A549 (cell line): ENCODE data around the gene RPS6KA4. TPM values are rescaled to one million over a fixed set of nuclear protein-coding genes. Genes with fewer than 3 reads are reported as not detected.

Source experiments
- ATAC-seq, 2 experiments: fragments of 200-7000 bp in 1 of 2; fragments of >200 bp in 1 of 2; cut with Nextera tagmentation in 1 of 2; cut with Tn5 transposase in 1 of 2; 3 replicates each; pipeline versions ENCODE4 v1.8.0 to v1.9.1; 2018 to 2020; ENCODE audit warnings: mild to moderate bottlenecking in 1 of 2, moderate library complexity in 1 of 2
- CTCF ChIA-PET: fragments of 300-600 bp; sonication (Branson Sonifier 250); formaldehyde crosslinking; extraction: SDS; loops from one replicate; lab custom pipeline; 2021; ENCODE audit warnings: antibody characterized with exemption, inconsistent platforms; lab: Yijun Ruan, JAX
- POLR2A ChIA-PET: fragments of 350-600 bp; formaldehyde crosslinking; extraction: SDS; loops from one replicate; lab custom pipeline; 2021; ENCODE audit warnings: antibody characterized with exemption, inconsistent platforms; lab: Yijun Ruan, JAX
- DNase-seq, 2 experiments: peaks; one replicate each; pipeline versions ENCODE4 v3.0.0 to v3.0.0-alpha.2; 2011 to 2016; ENCODE audit warnings: low read depth in 1 of 2, low spot score in 1 of 2
- FAIRE-seq: peaks from 2 replicates; lab custom pipeline; 2011; peaks lifted over from hg19 to GRCh38; lab: Jason Lieb, UNC
- H3K27ac ChIP-seq, 2 experiments: fragments of >200 bp; sonication (Bioruptor Twin); formaldehyde crosslinking; 3 replicates each; pipeline ENCODE4 v1.5.1; 2016 to 2017
- H3K4me1 ChIP-seq: fragments of >200 bp; sonication (Bioruptor Twin); formaldehyde crosslinking; 3 replicates; pipeline ENCODE4 v1.6.1; 2016
- H3K4me2 ChIP-seq: fragments of >200 bp; sonication (Bioruptor Twin); formaldehyde crosslinking; 3 replicates; pipeline ENCODE4 v1.6.1; 2016
- H3K4me3 ChIP-seq: fragments of >200 bp; sonication (Bioruptor Twin); formaldehyde crosslinking; 3 replicates; pipeline ENCODE4 v1.5.1; 2016
- H3K9me3 ChIP-seq: fragments of >200 bp; sonication (Bioruptor Twin); formaldehyde crosslinking; 3 replicates; pipeline ENCODE4 v1.6.1; 2016
- BHLHE40 ChIP-seq: IDR thresholded peaks from 2 replicates; pipeline ENCODE4 v1.6.1; 2012; ENCODE audit warnings: low read depth, low read length, inconsistent platforms
- CHD2 ChIP-seq: fragments of 150-350 bp; IDR thresholded peaks from 2 replicates; pipeline ENCODE4 v1.6.1; 2014; ENCODE audit warnings: low read length; ENCODE audit not compliant: partially characterized antibody
- CHD4 ChIP-seq: fragments of 200-600 bp; sonication (generic); IDR thresholded peaks from 2 replicates; pipeline ENCODE4 v1.6.1; 2016; ENCODE audit warnings: antibody characterized with exemption, mild to moderate bottlenecking, borderline replicate concordance
- CTCF ChIP-seq: fragments of >200 bp; sonication (Bioruptor Twin); formaldehyde crosslinking; IDR thresholded peaks from 3 replicates; pipeline ENCODE4 v1.5.1; 2016
- EP300 ChIP-seq, 2 experiments: fragments of >200 bp; sonication (Bioruptor Twin); formaldehyde crosslinking; IDR thresholded peaks; 2 replicates in 1 of 2; 3 replicates in 1 of 2; pipeline ENCODE4 v1.6.1; 2016 to 2017
- FOSB ChIP-seq: fragments of 250-450 bp; sonication (Bioruptor Pico); IDR thresholded peaks from 2 replicates; pipeline ENCODE4 v1.5.0; 2020; ENCODE audit warnings: mild to moderate bottlenecking, moderate library complexity
- FOSL2 ChIP-seq, 2 experiments: fragments of 450-650 bp in 1 of 2; fragments of >200 bp in 1 of 2; sonication (Bioruptor Twin) in 1 of 2; formaldehyde crosslinking; IDR thresholded peaks; 2 replicates each; pipeline versions ENCODE4 v1.5.0 to v1.6.1; 2016 to 2020; ENCODE audit warnings: mild to moderate bottlenecking in 1 of 2, moderate library complexity in 1 of 2
- FOXS1 ChIP-seq: fragments of 250-450 bp; sonication (Bioruptor Pico); IDR thresholded peaks from 2 replicates; pipeline ENCODE4 v1.5.0; 2020; ENCODE audit warnings: mild to moderate bottlenecking, moderate library complexity
- GATA3 ChIP-seq: IDR thresholded peaks from 2 replicates; pipeline ENCODE4 v1.6.1; 2012; ENCODE audit warnings: borderline replicate concordance
- HDAC2 ChIP-seq: fragments of 200-600 bp; sonication (generic); IDR thresholded peaks from 2 replicates; pipeline ENCODE4 v1.6.1; 2016
- HES2 ChIP-seq: fragments of >200 bp; sonication (Bioruptor Twin); formaldehyde crosslinking; IDR thresholded peaks from 2 replicates; pipeline ENCODE4 v1.6.1; 2016
- HOXA7 ChIP-seq: fragments of 250-450 bp; sonication (Bioruptor Pico); IDR thresholded peaks from 2 replicates; pipeline ENCODE4 v1.5.0; 2020; ENCODE audit warnings: mild to moderate bottlenecking, moderate library complexity
- HOXB13 ChIP-seq: fragments of 250-450 bp; sonication (Bioruptor Pico); IDR thresholded peaks from 2 replicates; pipeline ENCODE4 v1.5.0; 2020; ENCODE audit warnings: low read depth, mild to moderate bottlenecking, moderate library complexity
- HOXB5 ChIP-seq: fragments of 250-450 bp; sonication (Bioruptor Pico); IDR thresholded peaks from 2 replicates; pipeline ENCODE4 v1.5.0; 2020; ENCODE audit warnings: mild to moderate bottlenecking, moderate library complexity
- JUNB ChIP-seq: fragments of >200 bp; sonication (Bioruptor Twin); formaldehyde crosslinking; IDR thresholded peaks from 2 replicates; pipeline ENCODE4 v1.6.1; 2016
- KDM1A ChIP-seq: fragments of 200-600 bp; sonication (generic); IDR thresholded peaks from 2 replicates; pipeline ENCODE4 v1.6.1; 2016; ENCODE audit warnings: low read depth, mild to moderate bottlenecking
- MAX ChIP-seq: IDR thresholded peaks from 2 replicates; pipeline ENCODE4 v1.6.1; 2012
- MYC ChIP-seq: IDR thresholded peaks from 2 replicates; pipeline ENCODE4 v1.6.1; 2012; ENCODE audit warnings: mild to moderate bottlenecking, inconsistent platforms, low read length, improper control_type of control experiment, borderline replicate concordance
- NPAS2 ChIP-seq: fragments of 250-450 bp; sonication (Bioruptor Pico); IDR thresholded peaks from 2 replicates; pipeline ENCODE4 v1.8.0; 2022; ENCODE audit warnings: mild to moderate bottlenecking, moderate library complexity, borderline replicate concordance
- PBX3 ChIP-seq: IDR thresholded peaks from 2 replicates; pipeline ENCODE4 v1.6.1; 2012
- POLR2A ChIP-seq: IDR thresholded peaks from 2 replicates; pipeline ENCODE4 v1.6.1; 2012; ENCODE audit warnings: mild to moderate bottlenecking, low read length
- POLR2AphosphoS2 ChIP-seq: conservative IDR thresholded peaks from 2 replicates; pipeline ENCODE4 v1.6.1; 2012; ENCODE audit warnings: low read length, improper control_type of control experiment, inconsistent platforms
- RAD21 ChIP-seq, 2 experiments: fragments of >200 bp in 1 of 2; sonication (Bioruptor Twin) in 1 of 2; formaldehyde crosslinking in 1 of 2; IDR thresholded peaks in 1 of 2; conservative IDR thresholded peaks in 1 of 2; 2 replicates in 1 of 2; 3 replicates in 1 of 2; pipeline ENCODE4 v1.6.1; 2012 to 2018; ENCODE audit warnings: inconsistent platforms in 1 of 2
- RCOR1 ChIP-seq: fragments of 150-350 bp; IDR thresholded peaks from 2 replicates; pipeline ENCODE4 v1.6.1; 2014; ENCODE audit warnings: antibody characterized with exemption, low read length, low read depth
- SMC3 ChIP-seq: fragments of >200 bp; sonication (Bioruptor Twin); formaldehyde crosslinking; IDR thresholded peaks from 3 replicates; pipeline ENCODE4 v1.6.1; 2018; ENCODE audit warnings: inconsistent platforms
- TFCP2L1 ChIP-seq: fragments of 250-450 bp; sonication (Bioruptor Pico); IDR thresholded peaks from 2 replicates; pipeline ENCODE4 v1.5.0; 2021; ENCODE audit warnings: mild to moderate bottlenecking
- TP53 ChIP-seq: fragments of 250-450 bp; sonication (Bioruptor Pico); IDR thresholded peaks from 2 replicates; pipeline ENCODE4 v1.5.0; 2021; ENCODE audit warnings: mild to moderate bottlenecking, moderate library complexity
- ZFP36 ChIP-seq: fragments of 450-650 bp; IDR thresholded peaks from 2 replicates; pipeline ENCODE4 v1.6.1; 2014; ENCODE audit warnings: borderline replicate concordance; ENCODE audit not compliant: partially characterized antibody
- ZSCAN20 ChIP-seq: fragments of 250-450 bp; sonication (Bioruptor Pico); IDR thresholded peaks from 2 replicates; pipeline ENCODE4 v1.8.0; 2022; ENCODE audit warnings: mild to moderate bottlenecking, moderate library complexity
- WGBS: methylation state at CpG from one replicate; pipeline ENCODE4 v1.1.6; 2017; ENCODE audit errors: missing lambda C conversion rate; 5-methylcytosine and 5-hydroxymethylcytosine counted together
- polyA plus RNA-seq, 4 experiments: library from polyadenylated mRNA; depleted of rRNA in 3 of 4; stranded (reverse); fragments of >200 nt; fragmentation: RNase III in 1 of 4; extraction: RNeasy Plus Mini Kit Qiagen cat#74134 plus additional on column Dnase treatment in 1 of 4; gene quantifications; 2 replicates in 3 of 4; 3 replicates in 1 of 4; pipeline ENCODE4 v1.2.3, GENCODE V29; 2011 to 2017

Gene RPS6KA4
- polyA plus RNA-seq, 2 of the 4 experiments (the other 2 are of a cell fraction): 21.4 to 35.9 TPM

- no peak for FAIRE-seq
- 51% methylated on average over 7 of the region's 7 CpGs for WGBS
- CTCF ChIA-PET: interaction anchor here (1.2 kb wide), 1 partner anchor 243 kb away, joined by 3 read pairs; no protein-coding TSS in a partner anchor
Observed at GRCh38 chr11:64410404-64410734, 51.4 kb downstream of the RPS6KA4 start.

GRCh38 chr11:64413417-64413816, 54.5 kb downstream of the RPS6KA4 start:
- no peak for DNase-seq
- TF ChIP-seq SMC3 (no peak), TFCP2L1 (CRISPR knock-in tag) (no peak), RAD21 (conservative IDR thresholded peaks at IDR 0.05 in 1 of 2, IDR thresholded peaks at IDR 0.05 in 1 of 2) (no peak), GATA3 (no peak), HOXB5 (CRISPR knock-in tag) (no peak), CTCF (no peak), CHD4 (no peak), FOXS1 (no peak), ZSCAN20 (CRISPR knock-in tag) (no peak), KDM1A (no peak), EP300 (IDR thresholded peaks at IDR 0.05) (no peak), ZFP36 (no peak), POLR2AphosphoS2 (no peak), BHLHE40 (no peak), POLR2A (no peak), PBX3 (no peak), MYC (no peak), MAX (no peak), CHD2 (no peak)
- Histone ChIP-seq H3K4me2 (no peak overlapping the region), H3K4me1 (no peaks in the 10 kb centered on the region), H3K4me3 (no peak overlapping the region), H3K9me3 (no peaks in the 10 kb centered on the region), H3K27ac (no peak overlapping the region)
- ChIA-PET POLR2A (no interaction called here), CTCF (interaction anchor here (0.6 to 0.8 kb wide), 2 partner anchors 34 to 36 kb away, joined by 3 to 4 read pairs; no protein-coding TSS in a partner anchor)
- no peak for ATAC-seq
- WGBS: 25% methylated on average over 3 of the region's 3 CpGs
- no peak for FAIRE-seq

More at GRCh38 chr11:64410404-64410734, 51.4 kb downstream of the RPS6KA4 start:
- POLR2A ChIA-PET: no interaction called here
- Histone ChIP-seq H3K9me3 (no peaks in the 10 kb centered on the region), H3K4me3 (no peak overlapping the region), H3K4me2 (no peak overlapping the region), H3K27ac (no peak overlapping the region), H3K4me1 (no peaks in the 10 kb centered on the region)
- no peak for TF ChIP-seq HES2
- DNase-seq (no peak), ATAC-seq (no peak)

- Histone ChIP-seq H3K4me1 (no peaks in the 10 kb centered on the region), H3K4me2 (no peak overlapping the region), H3K9me3 (peaks cover 4% of the 10 kb centered on the region; the same call in 2 of the 3 replicates), H3K4me3 (no peak overlapping the region), H3K27ac (no peak overlapping the region)
- TF ChIP-seq TP53 (CRISPR knock-in tag) (no peak), BHLHE40 (no peak), FOSL2 (IDR thresholded peaks at IDR 0.05) (no peak), FOSL2 (CRISPR knock-in tag; IDR thresholded peaks at IDR 0.05) (no peak), HOXB13 (CRISPR knock-in tag) (no peak), GATA3 (no peak), HDAC2 (no peak), ZSCAN20 (CRISPR knock-in tag) (no peak), JUNB (no peak), EP300 (IDR thresholded peaks at IDR 0.05) (no peak), NPAS2 (no peak), RCOR1 (no peak), FOSB (CRISPR knock-in tag) (no peak), HOXA7 (CRISPR knock-in tag) (no peak)
- FAIRE-seq (no peak), DNase-seq (no peak), ATAC-seq (no peak)
- ChIA-PET POLR2A (no interaction called here), CTCF (interaction anchor here (0.9 kb wide), 1 partner anchor 34 kb away, joined by 3 read pairs; no protein-coding TSS in a partner anchor)
- WGBS: 71% methylated on average over 10 of the region's 10 CpGs
Observed at GRCh38 chr11:64415286-64415685, 56.3 kb downstream of the RPS6KA4 start.
